OCI-LY3 (cell line): ENCODE data around the gene ST3GAL3.

Source experiments
- H2AFZ ChIP-seq: fragments of 200-600, 300-600 bp; shearing (Covaris generic); 2 replicates; pipeline ENCODE4 v1.6.0; 2014; ENCODE audit warnings: antibody characterized with exemption, low read depth, low read length
- H3K27ac ChIP-seq: fragments of 200-600, 300-600 bp; sonication (generic); 2 replicates; pipeline ENCODE4 v1.5.1; 2014; ENCODE audit warnings: mild to moderate bottlenecking, low read length, moderate library complexity, mixed read lengths
- H3K27me3 ChIP-seq: fragments of 200-600, 300-600 bp; sonication (generic); 2 replicates; pipeline ENCODE4 v1.6.1; 2014; ENCODE audit warnings: low read depth, low read length, mixed read lengths
- H3K36me3 ChIP-seq: fragments of 200-600, 300-600 bp; sonication (generic); replicated peaks from 2 replicates; pipeline ENCODE3; 2014; ENCODE audit warnings: low read depth, low read length, mixed read lengths
- H3K4me1 ChIP-seq: fragments of 300-600, 200-600 bp; sonication (generic); 2 replicates; pipeline ENCODE4 v1.6.1; 2014; ENCODE audit warnings: low read length, mixed read lengths
- H3K4me2 ChIP-seq: fragments of 200-600, 300-600 bp; sonication (generic); 2 replicates; pipeline ENCODE4 v1.6.1; 2014; ENCODE audit warnings: low read length, mixed read lengths
- H3K4me3 ChIP-seq: fragments of 300-600, 200-600 bp; sonication (generic); 2 replicates; pipeline ENCODE4 v1.5.1; 2014; ENCODE audit warnings: antibody characterized with exemption, mild to moderate bottlenecking, low read length, moderate library complexity
- H3K79me2 ChIP-seq: fragments of 300-600, 200-600 bp; shearing (Covaris generic); 2 replicates; pipeline ENCODE4 v1.6.1; 2014; ENCODE audit warnings: mild to moderate bottlenecking, low read length, mixed read lengths
- H3K9ac ChIP-seq: fragments of 300-600, 200-600 bp; shearing (Covaris generic); 2 replicates; pipeline ENCODE4 v1.6.0; 2014; ENCODE audit warnings: mild to moderate bottlenecking, low read length, moderate library complexity
- H3K9me3 ChIP-seq: fragments of 200-600, 300-600 bp; shearing (Covaris generic); 2 replicates; pipeline ENCODE4 v1.6.1; 2014; ENCODE audit warnings: low read length, mixed read lengths; ENCODE audit not compliant: insufficient read depth
- H4K20me1 ChIP-seq: fragments of 200-600, 300-600 bp; sonication (generic); 2 replicates; pipeline ENCODE4 v1.6.1; 2016; ENCODE audit warnings: low read length, mixed read lengths; ENCODE audit not compliant: insufficient read depth
- CTCF ChIP-seq: fragments of 200-600, 300-600 bp; sonication (generic); IDR thresholded peaks from 2 replicates; pipeline ENCODE4 v1.5.1; 2014; ENCODE audit warnings: antibody characterized with exemption, low read length, low read depth
- EZH2phosphoT487 ChIP-seq: fragments of 200-600 bp; shearing (Covaris generic); IDR thresholded peaks from 2 replicates; pipeline ENCODE4 v1.6.1; 2018; ENCODE audit warnings: antibody characterized with exemption, mixed run types, low read depth

Gene ST3GAL3

GRCh38 chr1:43910343-43910742, 203.0 kb downstream of the ST3GAL3 start:
- H3K79me2 ChIP-seq, result no peaks in the 10 kb centered on the region
- no peak overlapping the region for H2AFZ ChIP-seq
- no peak overlapping the region for H3K27ac ChIP-seq
- no peak overlapping the region for H3K9ac ChIP-seq
- TF ChIP-seq CTCF, result no peak
- TF ChIP-seq EZH2phosphoT487, result no peak
- H3K4me1 ChIP-seq, result no peaks in the 10 kb centered on the region
- no peaks in the 10 kb centered on the region for H3K27me3 ChIP-seq
- H3K36me3 ChIP-seq, result no peaks in the 10 kb centered on the region
- H4K20me1 ChIP-seq, result no peaks in the 10 kb centered on the region
- no peak overlapping the region for H3K4me3 ChIP-seq
- H3K9me3 ChIP-seq, result no peaks in the 10 kb centered on the region
- no peak overlapping the region for H3K4me2 ChIP-seq

- Histone ChIP-seq H3K27me3 (no peaks in the 10 kb centered on the region), H3K4me2 (no peak overlapping the region), H2AFZ (no peak overlapping the region), H3K36me3 (no peaks in the 10 kb centered on the region), H3K9ac (no peak overlapping the region), H3K9me3 (no peaks in the 10 kb centered on the region), H3K27ac (no peak overlapping the region), H4K20me1 (no peaks in the 10 kb centered on the region), H3K4me1 (no peaks in the 10 kb centered on the region), H3K79me2 (no peaks in the 10 kb centered on the region), H3K4me3 (no peak overlapping the region)
- TF ChIP-seq EZH2phosphoT487 (no peak), CTCF (no peak)
Measured at GRCh38 chr1:43912607-43913006, 205.3 kb downstream of the ST3GAL3 start.

- Histone ChIP-seq H3K4me3 (no peak overlapping the region), H3K4me1 (no peaks in the 10 kb centered on the region), H3K9me3 (no peaks in the 10 kb centered on the region), H3K27ac (no peak overlapping the region), H3K79me2 (no peaks in the 10 kb centered on the region), H3K27me3 (no peaks in the 10 kb centered on the region), H2AFZ (no peak overlapping the region), H3K9ac (no peak overlapping the region), H3K4me2 (no peak overlapping the region), H4K20me1 (no peaks in the 10 kb centered on the region), H3K36me3 (no peaks in the 10 kb centered on the region)
- no peak for TF ChIP-seq EZH2phosphoT487
- TF ChIP-seq CTCF, result no peak
Measured at GRCh38 chr1:43913051-43913501, 205.7 kb downstream of the ST3GAL3 start.

- no peak for TF ChIP-seq CTCF
- no peak for TF ChIP-seq EZH2phosphoT487
- no peak overlapping the region for H3K4me3 ChIP-seq
- H3K27ac ChIP-seq, result no peak overlapping the region
- no peaks in the 10 kb centered on the region for H3K79me2 ChIP-seq
- no peaks in the 10 kb centered on the region for H4K20me1 ChIP-seq
- no peaks in the 10 kb centered on the region for H3K36me3 ChIP-seq
- H3K9ac ChIP-seq, result no peak overlapping the region
- no peaks in the 10 kb centered on the region for H3K27me3 ChIP-seq
- H3K4me1 ChIP-seq, result no peaks in the 10 kb centered on the region
- no peak overlapping the region for H2AFZ ChIP-seq
- no peak overlapping the region for H3K4me2 ChIP-seq
- no peaks in the 10 kb centered on the region for H3K9me3 ChIP-seq
Measured at GRCh38 chr1:43913666-43914360, 206.5 kb downstream of the ST3GAL3 start.
